ENCODE data around the gene ZFHX3.

DNA sequence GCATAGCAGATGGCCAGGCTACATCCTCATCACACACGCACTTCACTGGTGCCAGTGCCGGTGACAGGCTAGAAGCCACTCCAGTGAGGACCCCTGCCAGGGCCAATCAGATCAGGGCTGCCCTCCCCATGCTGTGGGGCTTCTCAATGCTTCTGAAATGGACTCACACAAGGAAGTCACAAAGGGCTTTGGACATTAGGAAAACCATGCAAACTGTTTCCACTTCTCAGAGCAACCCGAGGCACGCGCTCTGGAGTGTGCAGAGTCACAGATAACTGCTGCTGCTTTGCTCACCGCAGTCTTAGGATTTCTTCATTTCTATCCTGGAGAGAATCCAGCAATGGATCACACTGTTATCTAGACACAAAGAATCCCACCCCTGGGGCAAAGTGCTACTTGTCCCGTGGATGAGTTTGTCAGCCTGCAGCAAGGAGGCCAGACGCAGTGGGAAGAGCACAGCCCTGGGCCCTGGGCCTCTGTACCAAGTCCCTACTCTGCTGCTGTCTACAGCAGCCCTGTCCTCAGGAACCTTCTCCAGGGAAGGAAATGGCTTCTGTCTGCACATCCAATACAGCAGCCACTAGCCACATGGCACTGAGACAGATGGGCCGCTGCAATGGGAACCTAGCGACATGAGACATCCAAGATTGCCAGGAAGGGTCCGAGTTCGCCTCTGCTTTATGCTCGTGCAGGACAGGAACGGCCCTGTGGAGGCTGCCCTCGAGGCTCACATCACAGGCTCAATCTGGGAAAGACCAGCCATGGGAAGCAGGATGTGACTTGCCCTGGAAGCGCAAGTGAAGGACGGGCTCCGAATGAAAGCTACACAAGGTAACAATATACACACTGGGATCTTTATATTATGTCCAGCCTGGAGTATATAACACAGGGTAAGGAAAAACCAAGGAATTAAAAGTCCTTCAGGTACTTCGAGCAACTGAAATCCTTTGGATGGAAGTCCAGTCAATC, 169.3 kb downstream of the ZFHX3 start:
- TF ChIP-seq, protein P1, sequence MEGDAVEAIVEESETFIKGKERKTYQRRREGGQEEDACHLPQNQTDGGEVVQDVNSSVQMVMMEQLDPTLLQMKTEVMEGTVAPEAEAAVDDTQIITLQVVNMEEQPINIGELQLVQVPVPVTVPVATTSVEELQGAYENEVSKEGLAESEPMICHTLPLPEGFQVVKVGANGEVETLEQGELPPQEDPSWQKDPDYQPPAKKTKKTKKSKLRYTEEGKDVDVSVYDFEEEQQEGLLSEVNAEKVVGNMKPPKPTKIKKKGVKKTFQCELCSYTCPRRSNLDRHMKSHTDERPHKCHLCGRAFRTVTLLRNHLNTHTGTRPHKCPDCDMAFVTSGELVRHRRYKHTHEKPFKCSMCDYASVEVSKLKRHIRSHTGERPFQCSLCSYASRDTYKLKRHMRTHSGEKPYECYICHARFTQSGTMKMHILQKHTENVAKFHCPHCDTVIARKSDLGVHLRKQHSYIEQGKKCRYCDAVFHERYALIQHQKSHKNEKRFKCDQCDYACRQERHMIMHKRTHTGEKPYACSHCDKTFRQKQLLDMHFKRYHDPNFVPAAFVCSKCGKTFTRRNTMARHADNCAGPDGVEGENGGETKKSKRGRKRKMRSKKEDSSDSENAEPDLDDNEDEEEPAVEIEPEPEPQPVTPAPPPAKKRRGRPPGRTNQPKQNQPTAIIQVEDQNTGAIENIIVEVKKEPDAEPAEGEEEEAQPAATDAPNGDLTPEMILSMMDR (conservative IDR thresholded peaks at IDR 0.05 in 1 of 2, IDR thresholded peaks at IDR 0.05 in 1 of 2; ENCODE audit: low read depth in 1 of 2, low read length in 2 of 2): no peak
- TF ChIP-seq EZH2 (IDR thresholded peaks at IDR 0.05; ENCODE audit: low read length, missing control alignments): no peak

All from fibroblast of lung (primary cell).